COLO668 (cell line): ENCODE measurements around the gene SLC35F2.
"Not testable (repeated sequence)": the region's sequence is repeated elsewhere in the genome, so short reads cannot be mapped to it uniquely, and the experiment has no call there.

Source experiments
- DNase-seq: peaks from one replicate; lab custom pipeline; 2025; ENCODE audit not compliant: unreplicated experiment; lab: John Stamatoyannopoulos, UW

Gene SLC35F2

DNA sequence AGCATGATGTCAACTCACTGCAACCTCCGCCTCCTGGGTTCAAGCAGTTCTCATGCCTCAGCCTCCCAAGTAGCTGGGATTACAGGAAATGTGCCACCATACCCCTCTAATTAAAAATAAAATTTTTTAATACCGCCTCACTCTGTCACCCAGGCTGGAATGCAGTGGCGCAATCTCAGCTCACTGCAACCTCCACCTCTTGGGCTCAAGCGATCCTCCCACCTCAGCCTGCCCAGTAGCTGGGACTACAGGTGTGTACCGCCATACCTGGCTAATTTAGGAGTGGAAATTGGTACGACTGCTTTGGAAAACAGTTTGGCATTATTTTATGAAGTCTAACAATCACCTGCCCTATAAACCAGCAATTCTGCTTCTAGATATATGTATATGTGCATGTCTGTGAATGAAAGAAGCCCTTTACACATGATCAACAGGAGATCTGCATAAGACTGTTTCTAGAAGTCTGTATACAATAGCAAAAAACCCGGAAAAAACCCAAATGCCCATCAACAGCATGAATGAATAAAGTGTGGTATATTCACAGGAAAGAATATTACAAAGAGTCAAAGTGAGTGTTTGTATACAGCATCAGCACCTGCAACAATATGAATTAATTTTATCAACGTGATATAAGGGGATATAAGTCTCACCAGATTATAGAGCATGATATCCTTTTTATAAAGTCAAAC lies 16.0 kb downstream of the SLC35F2 start:
- DNase-seq = no peak

DNA sequence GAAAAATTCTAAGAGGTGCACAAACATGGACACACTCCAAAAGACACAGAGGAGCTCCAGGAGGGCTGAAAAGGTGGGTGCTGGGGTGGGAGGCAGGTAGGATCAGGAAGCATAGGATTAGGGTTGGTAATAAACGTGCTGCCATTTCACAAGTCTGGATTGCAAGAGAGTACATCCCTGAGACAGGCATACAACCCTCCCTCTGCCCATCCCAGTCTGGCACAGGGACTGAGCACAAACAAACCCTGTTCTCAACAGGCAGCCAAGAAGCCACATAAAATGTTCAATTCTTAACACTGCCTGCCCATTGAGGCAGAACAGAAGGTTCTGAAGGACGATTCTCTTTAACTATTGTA lies 18.5 kb downstream of the SLC35F2 start:
- no peak for DNase-seq

DNA sequence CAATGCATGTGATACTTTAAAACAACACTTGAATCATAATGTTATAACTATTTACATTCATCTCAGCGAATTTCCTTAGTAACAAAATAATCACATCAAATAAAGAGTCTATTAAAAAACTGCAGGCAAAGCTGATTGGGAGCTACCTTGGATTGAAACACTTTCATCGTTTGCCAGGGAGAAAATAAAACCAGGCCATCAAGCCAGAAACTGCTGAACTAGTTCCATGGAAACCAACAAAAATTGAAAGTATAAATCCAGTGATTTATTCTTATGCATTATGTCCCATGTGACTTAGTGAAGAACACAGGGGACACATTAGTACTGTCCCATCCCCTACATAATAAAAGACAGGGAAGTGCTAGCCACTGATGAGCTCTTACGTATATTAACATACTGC lies 21.7 kb downstream of the SLC35F2 start:
- DNase-seq = no peak

DNA sequence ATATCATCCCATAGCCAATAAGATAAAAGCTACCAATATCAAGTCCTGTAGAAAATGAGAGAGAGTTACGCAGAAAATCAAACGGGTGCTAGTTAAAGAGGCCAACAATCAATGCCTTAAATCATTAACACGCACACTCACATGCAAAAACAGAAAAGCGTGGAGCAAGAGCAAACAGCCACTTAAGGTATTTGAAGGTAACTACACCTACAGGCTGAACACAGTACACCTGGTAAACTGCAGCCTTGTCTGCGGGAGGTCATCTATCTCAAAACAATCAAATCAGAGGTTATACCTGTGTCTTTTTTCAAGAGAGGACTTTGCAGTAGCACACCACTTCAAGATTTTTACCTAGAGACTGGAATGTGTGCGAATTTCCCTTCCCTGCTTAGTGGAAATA lies 23.6 kb downstream of the SLC35F2 start:
- no peak for DNase-seq

DNA sequence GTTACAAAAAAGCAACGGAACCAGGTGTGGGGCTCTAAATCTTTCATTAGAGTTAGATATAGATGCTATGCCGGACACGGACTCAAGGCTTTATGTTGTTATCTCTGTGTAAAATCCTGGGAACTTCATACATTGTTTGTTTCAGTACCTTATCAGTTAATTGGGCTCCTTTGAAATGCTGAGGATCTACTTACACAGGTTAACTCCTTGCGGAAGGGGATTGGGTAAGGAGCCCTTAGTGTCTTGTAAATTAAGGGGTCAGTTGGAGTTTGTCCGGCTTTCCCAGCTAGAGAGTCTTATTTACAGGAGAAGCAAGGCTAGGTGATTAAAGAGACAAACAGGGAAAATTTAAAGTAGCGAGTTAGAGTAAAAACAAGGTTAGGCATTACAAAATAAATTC lies 24.7 kb downstream of the SLC35F2 start:
- not testable (repeated sequence) for DNase-seq

DNA sequence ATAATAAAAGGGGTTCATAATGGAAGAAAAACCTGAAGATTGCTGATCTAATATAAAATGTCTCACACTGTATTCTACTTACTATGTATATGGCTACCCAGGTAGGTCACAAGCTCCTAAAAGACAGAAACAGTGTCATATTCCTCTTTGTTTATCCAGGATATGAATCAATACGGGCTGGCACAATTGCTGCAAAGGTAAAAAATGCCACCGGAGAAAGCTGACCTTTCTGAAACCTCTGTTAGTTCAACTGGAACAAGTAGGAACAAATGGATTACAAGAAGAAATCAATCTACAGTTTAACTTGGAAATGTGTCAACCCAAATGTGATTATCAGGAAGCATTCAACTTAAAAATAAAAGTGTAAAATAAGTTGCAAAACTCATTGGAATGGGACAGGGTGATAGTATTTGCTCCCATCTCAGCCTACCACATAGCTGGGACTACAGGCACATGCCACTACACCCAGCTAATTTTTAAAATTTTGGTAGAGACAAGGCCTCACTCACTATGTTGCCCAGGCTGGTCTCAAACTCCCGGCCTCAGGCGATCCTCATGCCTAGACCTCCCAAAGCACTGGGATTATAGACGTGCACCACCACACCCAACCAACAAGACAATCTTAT lies 27.6 kb downstream of the SLC35F2 start:
- no peak for DNase-seq

DNA sequence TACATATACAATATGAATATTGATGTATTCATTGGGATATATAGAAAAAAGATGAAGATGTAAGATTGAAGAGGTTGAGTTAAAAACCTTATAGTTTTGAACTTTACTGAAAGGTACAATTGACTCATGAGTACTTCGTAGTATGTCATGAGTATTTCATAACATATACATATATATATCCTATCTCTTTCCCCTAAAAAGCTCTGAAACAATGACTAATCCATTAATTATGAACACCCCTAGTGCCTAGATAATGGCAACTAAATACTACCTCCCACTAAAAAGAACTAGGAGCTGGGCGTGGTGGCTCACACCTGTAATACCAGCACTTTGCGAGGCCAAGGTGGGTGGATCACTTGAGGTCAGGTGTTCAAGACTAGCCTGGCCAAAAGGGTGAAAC lies 31.5 kb downstream of the SLC35F2 start:
- no peak for DNase-seq

DNA sequence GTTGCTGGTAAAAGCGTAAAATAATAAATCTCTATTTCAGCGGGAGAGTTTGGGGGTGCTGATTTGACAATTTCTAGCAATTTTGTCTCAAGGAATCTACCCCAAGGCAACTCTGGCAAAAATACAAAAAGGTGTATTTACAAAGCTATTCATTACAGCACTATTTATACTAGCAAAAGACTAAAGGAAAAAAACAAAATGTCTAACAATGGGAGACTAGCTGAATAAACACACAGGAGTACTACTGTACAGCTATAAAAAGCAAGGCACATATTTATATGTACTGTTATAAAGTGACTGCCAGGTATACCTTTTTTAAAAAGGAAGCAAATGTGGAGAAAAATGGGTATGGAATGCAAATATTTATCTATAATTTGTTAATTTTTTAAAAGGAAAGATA lies 32.7 kb downstream of the SLC35F2 start:
- no peak for DNase-seq

DNA sequence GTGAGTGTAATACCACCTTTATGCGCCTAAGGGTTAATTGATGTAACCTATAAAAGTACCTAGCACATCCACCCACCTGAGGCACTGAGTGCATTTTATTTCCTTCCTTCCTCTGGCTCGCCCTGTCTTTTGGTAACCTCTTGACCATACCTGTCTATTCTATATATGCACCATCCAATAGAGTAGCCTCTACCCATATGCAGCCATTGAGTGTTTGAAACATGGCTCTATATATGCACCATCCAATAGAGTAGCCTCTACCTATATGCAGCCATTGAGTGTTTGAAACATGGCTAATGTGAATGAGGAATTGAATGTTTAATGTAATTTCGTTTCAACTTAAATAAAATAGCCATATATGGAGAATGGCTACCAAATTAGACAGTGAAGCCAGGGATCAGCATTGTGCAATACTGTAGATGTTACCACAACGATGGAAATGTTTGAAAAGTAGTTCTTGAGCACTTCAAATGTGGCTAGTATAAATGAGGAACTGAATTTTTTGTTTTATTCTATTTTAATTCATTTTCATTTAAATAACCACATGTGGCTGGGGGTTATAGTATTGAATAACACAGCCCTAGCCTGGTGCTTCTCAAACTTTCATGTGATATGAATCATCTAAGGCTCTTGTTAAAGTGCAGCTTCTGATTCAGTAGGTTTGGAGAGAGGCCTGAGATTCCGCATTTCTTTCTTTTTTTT lies 33.8 kb downstream of the SLC35F2 start:
- no peak for DNase-seq

DNA sequence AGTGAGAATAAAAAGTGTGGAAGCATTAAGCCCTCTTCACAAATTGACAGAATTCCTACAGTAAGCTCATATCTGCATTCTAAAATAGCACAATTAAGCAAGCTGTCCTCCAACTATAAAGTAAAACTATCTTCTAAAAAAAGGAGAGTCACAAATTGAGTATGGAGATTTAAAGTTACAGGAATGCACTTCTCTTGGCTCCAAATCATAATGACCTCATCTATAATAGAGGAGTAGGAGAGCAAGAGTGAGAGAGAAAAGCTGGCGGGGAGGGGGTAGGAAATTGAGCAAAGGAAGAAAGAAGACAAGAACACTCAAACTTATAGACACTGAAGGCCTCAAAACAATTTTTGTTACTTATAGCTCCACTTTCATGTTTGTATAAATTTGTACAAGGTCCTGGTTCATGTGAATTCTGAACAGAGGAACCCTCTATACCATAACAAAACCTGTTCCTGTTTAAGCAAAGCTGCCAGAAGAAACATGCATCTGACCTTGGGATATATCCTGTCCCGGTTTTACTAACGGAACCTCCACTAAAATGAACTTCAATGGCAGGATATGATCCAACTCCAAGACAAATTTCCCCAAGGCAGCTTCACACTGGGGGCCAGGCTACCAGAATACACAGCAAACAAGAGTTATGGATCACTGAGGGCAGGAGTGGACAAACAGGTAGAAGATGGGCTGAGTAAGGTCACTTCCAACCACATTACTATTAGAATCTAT lies 37.2 kb downstream of the SLC35F2 start:
- no peak for DNase-seq

DNA sequence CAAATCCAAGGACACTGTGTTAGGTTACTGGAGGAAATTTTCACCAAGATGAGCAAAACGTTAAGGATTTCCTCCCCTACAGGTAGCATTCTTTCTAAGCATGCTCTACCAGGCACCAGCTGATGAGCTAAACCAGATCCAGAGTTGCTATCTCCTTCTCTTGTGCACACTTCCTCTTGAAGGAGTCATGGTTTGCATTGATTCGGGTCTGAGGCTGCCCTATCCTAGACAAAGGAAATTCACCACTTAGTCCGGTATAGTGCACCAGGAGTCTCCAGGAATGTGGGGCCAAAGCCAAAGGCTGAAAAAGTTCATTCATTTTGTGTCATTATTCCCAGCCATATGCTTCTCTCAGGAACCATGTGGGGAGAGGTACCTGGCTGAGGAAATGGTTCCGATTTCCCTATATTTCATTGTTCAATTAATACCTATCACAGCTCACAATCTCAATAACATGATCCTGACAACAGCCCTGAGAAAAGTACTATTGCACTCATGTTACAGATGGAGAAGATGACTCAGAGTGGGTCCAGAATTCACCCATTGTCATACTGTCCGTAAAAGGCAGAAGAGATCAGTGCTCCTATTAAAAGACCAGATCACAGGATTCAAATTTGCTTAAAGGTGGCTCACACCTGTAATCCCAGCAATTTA lies 39.1 kb downstream of the SLC35F2 start:
- DNase-seq = no peak

DNA sequence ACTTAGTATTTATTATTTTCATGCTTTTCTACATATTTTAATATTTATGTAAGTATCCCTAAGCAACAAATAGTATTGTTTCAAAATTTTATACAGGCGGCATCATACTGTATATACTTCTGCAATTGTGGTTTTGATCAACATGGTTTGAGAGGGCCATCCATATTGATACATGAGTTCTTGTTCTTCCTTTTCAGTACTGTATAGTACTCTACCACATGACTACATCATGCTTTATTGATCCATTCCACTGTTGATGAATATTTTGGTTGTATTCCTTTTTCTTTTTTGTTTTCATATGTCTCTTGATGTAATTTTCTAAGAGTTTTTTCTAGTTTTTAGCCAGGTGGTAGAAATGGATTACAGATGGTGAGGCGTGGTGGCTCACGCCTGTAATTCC lies 40.1 kb downstream of the SLC35F2 start:
- no peak for DNase-seq

DNA sequence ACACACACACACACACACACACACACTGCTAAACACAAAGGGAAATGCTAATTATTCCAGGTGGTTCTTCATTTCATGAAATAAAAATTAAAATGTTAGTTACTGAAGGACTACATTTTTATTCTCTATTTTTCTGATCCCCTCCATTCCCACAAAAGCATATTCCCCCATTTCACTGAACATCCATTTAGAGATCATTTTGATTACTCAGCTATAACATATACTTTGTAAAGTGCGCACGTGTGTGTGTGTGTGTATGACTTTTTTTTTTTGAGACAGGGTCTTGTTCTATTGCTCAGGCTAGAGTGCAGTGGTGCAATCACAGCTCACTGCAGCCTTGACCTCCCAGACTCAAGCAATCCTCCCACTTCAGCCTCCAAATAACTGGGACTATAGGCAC lies 42.6 kb downstream of the SLC35F2 start:
- DNase-seq = no peak

DNA sequence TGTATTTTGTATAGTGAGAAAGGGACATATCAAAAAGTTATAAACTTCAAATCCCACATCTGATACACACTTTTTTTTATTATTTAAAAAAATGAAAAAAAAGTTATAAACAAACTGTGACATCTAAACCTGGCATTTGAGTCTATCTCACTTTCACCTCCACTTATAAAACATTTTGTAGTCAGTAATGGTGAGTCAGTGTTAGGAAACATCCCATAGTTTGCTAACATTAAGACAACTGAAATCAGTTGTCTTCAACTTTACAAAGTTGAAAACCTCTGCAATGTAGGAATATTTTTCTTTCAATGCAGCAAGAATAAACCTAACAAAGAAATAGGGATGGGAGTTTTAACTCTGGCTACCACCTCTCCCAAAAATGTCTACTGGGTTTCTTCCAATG lies 47.7 kb downstream of the SLC35F2 start:
- DNase-seq = no peak

DNA sequence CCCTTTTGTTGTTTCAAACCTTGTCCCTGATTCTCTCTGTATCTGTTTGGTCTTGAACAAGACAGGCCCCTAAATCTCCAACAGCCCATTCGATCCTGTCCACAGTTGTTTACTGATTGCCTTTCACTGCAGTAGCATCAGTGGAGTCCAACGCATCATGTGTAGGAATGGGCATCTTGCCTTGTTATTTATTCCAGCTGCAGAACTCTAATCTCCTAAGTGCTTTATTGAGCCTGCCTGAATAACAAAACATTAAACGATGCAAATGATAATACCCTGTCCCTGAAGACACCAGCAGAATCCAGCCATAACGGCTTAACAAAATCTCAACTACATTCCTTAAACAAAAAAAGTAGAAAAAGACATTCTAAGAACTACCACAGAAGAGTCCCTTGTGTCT lies 50.1 kb downstream of the SLC35F2 start:
- DNase-seq = no peak

DNA sequence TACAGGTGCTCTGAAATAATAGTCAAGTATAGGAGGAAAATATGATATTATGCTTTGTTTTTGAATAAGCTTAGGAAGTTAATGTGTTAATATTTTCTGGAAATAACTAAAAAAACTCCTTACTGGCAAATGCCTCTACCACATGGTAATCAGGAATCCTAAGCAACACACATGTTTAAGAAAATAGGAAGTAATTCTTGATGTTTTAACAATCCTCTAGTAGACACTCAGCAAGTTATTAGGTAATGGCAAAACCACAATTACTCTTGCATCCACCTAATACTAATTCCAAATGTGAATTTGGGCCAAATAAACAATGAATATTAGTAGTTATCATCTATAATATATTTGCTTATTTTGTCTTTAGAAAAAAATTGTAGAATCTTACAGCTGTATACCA lies 53.6 kb downstream of the SLC35F2 start:
- no peak for DNase-seq

DNA sequence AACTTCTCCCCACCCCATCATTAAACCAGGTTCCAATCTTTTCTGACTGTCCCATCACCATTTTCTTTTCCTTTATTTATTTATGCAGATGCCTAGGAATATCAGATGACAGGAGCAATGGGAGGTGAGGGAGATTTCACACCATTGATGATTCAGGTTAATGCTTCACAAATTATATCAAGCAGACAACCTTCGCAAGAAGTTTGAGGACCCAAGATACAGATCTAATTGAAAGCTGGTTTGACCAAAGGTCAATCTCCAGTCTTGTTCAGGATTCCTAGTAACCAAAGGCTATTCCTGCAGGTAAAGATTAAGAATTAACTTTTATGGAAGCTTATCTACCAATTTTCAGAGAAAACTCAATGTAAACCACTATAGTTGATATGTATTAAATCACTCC lies 54.4 kb downstream of the SLC35F2 start:
- DNase-seq = no peak

DNA sequence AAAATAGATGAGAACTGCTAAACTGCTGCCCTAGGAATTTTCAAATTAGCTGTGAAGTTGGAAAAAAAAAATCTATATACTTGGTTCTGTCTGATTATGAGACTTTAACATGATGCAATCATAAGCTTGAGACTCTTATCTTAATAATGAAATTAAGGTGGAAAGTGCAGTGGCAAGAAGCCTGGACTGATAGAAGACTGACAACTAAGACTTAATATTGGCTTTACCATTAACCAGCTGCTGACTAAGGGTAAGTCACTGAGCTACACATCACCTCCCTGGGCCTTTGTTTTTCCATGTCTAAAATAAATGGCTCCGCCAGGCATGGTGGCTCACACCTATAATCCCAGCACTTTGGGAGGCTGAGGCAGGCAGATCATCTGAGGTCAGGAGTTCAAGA lies 56.9 kb downstream of the SLC35F2 start:
- DNase-seq = no peak

DNA sequence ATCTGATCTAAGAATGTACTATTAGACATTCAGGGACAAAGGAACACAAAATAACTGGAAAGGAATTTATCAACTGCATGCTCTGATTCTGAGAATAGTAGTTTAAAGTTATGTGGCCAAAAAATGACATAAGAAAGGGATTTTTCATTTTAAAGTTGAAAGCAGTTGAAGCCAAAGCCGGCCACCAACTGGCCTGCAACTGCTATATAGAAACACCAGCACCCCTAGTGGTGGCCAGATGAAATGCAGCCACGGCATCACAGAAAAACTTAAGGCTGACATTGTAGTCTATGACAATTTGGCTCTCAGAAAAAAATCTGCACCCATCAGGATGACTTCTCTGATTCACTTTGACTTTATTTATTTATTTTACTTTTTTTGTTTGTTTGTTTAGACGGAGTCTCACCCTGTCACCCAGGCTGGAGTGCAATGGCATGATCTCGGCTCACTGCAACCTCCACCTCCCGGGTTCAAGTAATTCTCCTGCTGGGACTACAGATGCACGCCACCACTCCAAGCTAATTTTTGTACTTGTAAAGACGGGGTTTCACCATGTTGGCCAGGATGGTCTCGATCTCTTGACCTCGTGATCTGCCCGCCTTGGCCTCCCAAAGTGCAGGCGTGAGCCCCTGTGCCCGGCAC lies 59.2 kb downstream of the SLC35F2 start:
- DNase-seq = peak; percentile 35

DNA sequence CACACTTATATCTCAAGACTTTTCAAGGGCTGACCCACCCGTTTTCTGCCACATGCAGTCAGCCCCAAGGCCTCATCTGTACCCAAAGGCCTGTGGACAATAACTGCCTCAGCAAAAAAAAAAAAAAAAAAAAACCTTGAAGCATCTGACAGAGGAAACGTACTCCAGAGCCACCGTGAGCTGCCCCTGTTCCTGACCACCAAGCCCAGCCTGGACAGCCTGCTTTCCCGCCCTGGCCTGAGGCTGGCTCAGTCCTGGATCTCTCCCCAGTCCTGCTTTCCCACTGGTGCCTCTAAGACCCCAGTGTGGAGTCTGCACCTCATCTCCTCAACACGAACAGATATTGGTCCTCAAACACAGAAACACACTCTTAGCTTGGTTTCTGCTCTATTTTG lies 66.5 kb downstream of the SLC35F2 start:
- DNase-seq = no peak
